HG03439 (cell line): Measurements from ENCODE around the gene CDYL.

Source experiments
- ATAC-seq: cut with Tn5 transposase; IDR thresholded peaks from one replicate; pipeline ENCODE4 v1.9.1; 2021; ENCODE audit warnings: mild to moderate bottlenecking, moderate library complexity; ENCODE audit not compliant: unreplicated experiment

The CDYL gene

GRCh38 chr6:4930025-4930691 is 154.0 kb downstream of the CDYL start:
- ATAC-seq, result no peak

- no peak for ATAC-seq
Observed at GRCh38 chr6:4931530-4932227, 155.5 kb downstream of the CDYL start.

GRCh38 chr6:4932228-4932903 is 156.2 kb downstream of the CDYL start:
- no peak for ATAC-seq

- ATAC-seq, result no peak
Observed at GRCh38 chr6:4935486-4935885, 159.3 kb downstream of the CDYL start.

- ATAC-seq, result no peak
Observed at GRCh38 chr6:4935975-4936680, 159.9 kb downstream of the CDYL start.

GRCh38 chr6:4936681-4937041 is 160.5 kb downstream of the CDYL start:
- ATAC-seq, result no peak

- no peak for ATAC-seq
Observed at GRCh38 chr6:4937414-4937813, 161.2 kb downstream of the CDYL start.

- no peak for ATAC-seq
Observed at GRCh38 chr6:4939241-4939640, 163.0 kb downstream of the CDYL start.

GRCh38 chr6:4940416-4940815 is 164.2 kb downstream of the CDYL start:
- ATAC-seq, result no peak

GRCh38 chr6:4941782-4942672 is 165.8 kb downstream of the CDYL start:
- peak; percentile 59 for ATAC-seq

GRCh38 chr6:4942673-4943009 is 166.4 kb downstream of the CDYL start:
- ATAC-seq, result peak; percentile 8

GRCh38 chr6:4943716-4944115 is 167.5 kb downstream of the CDYL start:
- ATAC-seq, result no peak

GRCh38 chr6:4944325-4944724 is 168.1 kb downstream of the CDYL start:
- ATAC-seq, result no peak

- no peak for ATAC-seq
Observed at GRCh38 chr6:4946521-4946920, 170.3 kb downstream of the CDYL start.

- no peak for ATAC-seq
Observed at GRCh38 chr6:4947716-4948115, 171.5 kb downstream of the CDYL start.

- ATAC-seq, result no peak
Observed at GRCh38 chr6:4948781-4949450, 172.7 kb downstream of the CDYL start.

GRCh38 chr6:4950076-4950475 is 173.9 kb downstream of the CDYL start:
- ATAC-seq, result no peak

GRCh38 chr6:4950836-4951533 is 174.8 kb downstream of the CDYL start:
- no peak for ATAC-seq

- ATAC-seq, result no peak
Observed at GRCh38 chr6:4953440-4953839, 177.2 kb downstream of the CDYL start.

GRCh38 chr6:4956625-4957024 is 180.4 kb downstream of the CDYL start:
- no peak for ATAC-seq
